AG04450 (cell line): ENCODE results near the gene AQP12A. TPM values are rescaled to one million over a fixed set of nuclear protein-coding genes. Genes with fewer than 3 reads are reported as not detected.

Source experiments
- CTCF ChIA-PET: fragments of 300-600, 350-600 bp; formaldehyde crosslinking; extraction: SDS; loops from one replicate; lab custom pipeline; 2022; ENCODE audit warnings: antibody characterized with exemption, inconsistent platforms; lab: Charles Lee
- POLR2A ChIA-PET: fragments of 350-600 bp; formaldehyde crosslinking; extraction: SDS; loops from one replicate; lab custom pipeline; 2021; ENCODE audit warnings: antibody characterized with exemption, inconsistent platforms; lab: Yijun Ruan, JAX
- DNase-seq: peaks from one replicate; pipeline ENCODE4 v3.0.0-alpha.2; 2011; ENCODE audit warnings: low read depth, low spot score
- H3K27ac ChIP-seq: one replicate; pipeline ENCODE4 v1.5.1; 2012; ENCODE audit warnings: low read depth, low read length, control low read depth
- H3K27me3 ChIP-seq: one replicate; pipeline ENCODE4 v1.6.0; 2012; ENCODE audit warnings: low read length; ENCODE audit not compliant: control insufficient read depth, insufficient read depth
- H3K4me3 ChIP-seq: 2 replicates; pipeline ENCODE4 v1.5.1; 2011; ENCODE audit warnings: mild to moderate bottlenecking, low read depth, low read length, control low read depth
- H3K9me3 ChIP-seq: 2 replicates; pipeline ENCODE4 v1.5.1; 2012; ENCODE audit warnings: low read length; ENCODE audit not compliant: control insufficient read depth, insufficient read depth
- polyA plus RNA-seq: library from polyadenylated mRNA; depleted of rRNA; stranded (reverse); fragments of >200 nt; gene quantifications from 2 replicates; pipeline ENCODE4 v1.2.3, GENCODE V29; 2011
- TF ChIP-seq, protein P1 (sequence below): IDR thresholded peaks from 2 replicates; pipeline ENCODE4 v1.5.1; 2011; ENCODE audit warnings: low read depth, low read length, control low read depth, inconsistent platforms

Gene AQP12A
- polyA plus RNA-seq, 1 experiment: not detected

GRCh38 chr2:240663546-240664190, 28.0 kb upstream of the AQP12A start:
- ChIA-PET CTCF (interaction anchor here (1.3 kb wide), 1 partner anchor 150 kb away, joined by 3 read pairs; no protein-coding TSS in a partner anchor), POLR2A (no interaction called here)
- Histone ChIP-seq H3K27ac (no peak overlapping the region), H3K9me3 (no peaks in the 10 kb centered on the region), H3K27me3 (no peaks in the 10 kb centered on the region), H3K4me3 (no peak overlapping the region)
- TF ChIP-seq, protein P1, sequence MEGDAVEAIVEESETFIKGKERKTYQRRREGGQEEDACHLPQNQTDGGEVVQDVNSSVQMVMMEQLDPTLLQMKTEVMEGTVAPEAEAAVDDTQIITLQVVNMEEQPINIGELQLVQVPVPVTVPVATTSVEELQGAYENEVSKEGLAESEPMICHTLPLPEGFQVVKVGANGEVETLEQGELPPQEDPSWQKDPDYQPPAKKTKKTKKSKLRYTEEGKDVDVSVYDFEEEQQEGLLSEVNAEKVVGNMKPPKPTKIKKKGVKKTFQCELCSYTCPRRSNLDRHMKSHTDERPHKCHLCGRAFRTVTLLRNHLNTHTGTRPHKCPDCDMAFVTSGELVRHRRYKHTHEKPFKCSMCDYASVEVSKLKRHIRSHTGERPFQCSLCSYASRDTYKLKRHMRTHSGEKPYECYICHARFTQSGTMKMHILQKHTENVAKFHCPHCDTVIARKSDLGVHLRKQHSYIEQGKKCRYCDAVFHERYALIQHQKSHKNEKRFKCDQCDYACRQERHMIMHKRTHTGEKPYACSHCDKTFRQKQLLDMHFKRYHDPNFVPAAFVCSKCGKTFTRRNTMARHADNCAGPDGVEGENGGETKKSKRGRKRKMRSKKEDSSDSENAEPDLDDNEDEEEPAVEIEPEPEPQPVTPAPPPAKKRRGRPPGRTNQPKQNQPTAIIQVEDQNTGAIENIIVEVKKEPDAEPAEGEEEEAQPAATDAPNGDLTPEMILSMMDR: no peak
- no peak for DNase-seq

DNA sequence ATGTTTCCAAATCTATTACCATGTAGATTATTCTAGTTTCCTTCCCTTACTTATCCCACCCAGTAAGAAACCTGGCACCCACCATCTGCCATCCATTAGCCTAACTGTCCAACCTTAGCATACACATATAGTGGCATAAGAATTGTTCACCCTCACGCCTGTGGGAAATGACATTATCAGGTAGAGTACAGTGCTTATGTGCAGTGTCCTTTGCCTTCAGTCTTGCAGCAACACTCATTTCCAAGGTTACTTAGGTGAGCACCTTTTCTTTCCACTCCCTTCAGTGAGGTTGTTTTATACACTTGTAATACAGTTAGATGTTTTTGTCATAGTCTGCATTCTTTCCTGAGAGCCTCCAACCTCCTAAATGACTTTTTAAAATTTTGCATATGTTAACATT, 27.0 kb upstream of the AQP12A start:
- no peaks in the 10 kb centered on the region for H3K27me3 ChIP-seq
- CTCF ChIA-PET: interaction anchor here (1.3 kb wide), 1 partner anchor 150 kb away, joined by 3 read pairs; no protein-coding TSS in a partner anchor

DNA sequence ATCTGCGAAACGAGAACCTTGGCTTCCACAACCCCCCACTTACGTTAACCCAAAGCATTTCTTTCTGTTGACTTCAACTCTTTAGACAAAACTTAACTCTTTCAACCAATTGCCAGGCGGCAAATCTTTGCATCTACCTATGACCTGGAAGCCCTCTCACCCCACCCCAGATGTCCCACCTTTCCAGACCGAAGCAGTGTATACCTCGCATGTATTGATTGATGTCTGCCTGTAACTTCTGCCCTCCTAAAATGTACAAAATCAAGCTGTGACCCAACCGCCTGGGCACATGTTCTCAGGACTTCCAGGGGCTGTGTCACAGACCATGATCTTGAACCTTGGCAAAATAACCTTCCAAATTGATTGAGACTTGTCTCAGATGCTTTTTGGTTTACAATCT, 21.3 kb upstream of the AQP12A start:
- Histone ChIP-seq H3K9me3 (no peaks in the 10 kb centered on the region; the same call in 1 of the 2 replicates), H3K4me3 (no peak overlapping the region), H3K27ac (no peak overlapping the region), H3K27me3 (peaks cover 22% of the 10 kb centered on the region)
- TF ChIP-seq, protein P1: no peak
- no peak for DNase-seq
- ChIA-PET CTCF (no interaction called here), POLR2A (no interaction called here)

More for the DNA sequence above, 27.0 kb upstream of the AQP12A start:
- no peak for DNase-seq
- POLR2A ChIA-PET: no interaction called here
- TF ChIP-seq, protein P1: no peak
- Histone ChIP-seq H3K4me3 (no peak overlapping the region), H3K9me3 (no peaks in the 10 kb centered on the region), H3K27ac (no peak overlapping the region)

DNA sequence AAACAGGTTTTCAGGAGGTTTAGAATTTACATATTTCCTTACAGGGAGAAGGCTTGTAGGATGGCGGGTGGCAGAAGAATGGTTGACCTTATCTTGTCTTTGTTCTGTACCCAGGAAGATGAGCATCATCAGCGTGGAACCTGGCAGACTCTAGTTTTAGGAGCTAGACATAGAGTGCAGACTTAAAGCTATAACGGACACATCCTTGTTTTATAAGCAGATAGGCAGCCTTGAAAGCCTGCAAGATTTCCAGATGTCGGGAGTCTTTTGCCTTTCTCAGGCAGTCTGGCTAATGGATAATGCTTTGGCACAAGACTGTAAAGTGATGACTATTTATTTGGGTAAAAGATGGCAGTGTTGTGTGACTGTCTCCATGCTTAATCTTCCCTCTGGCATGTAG, 20.7 kb upstream of the AQP12A start:
- peaks cover 22% of the 10 kb centered on the region for H3K27me3 ChIP-seq

DNA sequence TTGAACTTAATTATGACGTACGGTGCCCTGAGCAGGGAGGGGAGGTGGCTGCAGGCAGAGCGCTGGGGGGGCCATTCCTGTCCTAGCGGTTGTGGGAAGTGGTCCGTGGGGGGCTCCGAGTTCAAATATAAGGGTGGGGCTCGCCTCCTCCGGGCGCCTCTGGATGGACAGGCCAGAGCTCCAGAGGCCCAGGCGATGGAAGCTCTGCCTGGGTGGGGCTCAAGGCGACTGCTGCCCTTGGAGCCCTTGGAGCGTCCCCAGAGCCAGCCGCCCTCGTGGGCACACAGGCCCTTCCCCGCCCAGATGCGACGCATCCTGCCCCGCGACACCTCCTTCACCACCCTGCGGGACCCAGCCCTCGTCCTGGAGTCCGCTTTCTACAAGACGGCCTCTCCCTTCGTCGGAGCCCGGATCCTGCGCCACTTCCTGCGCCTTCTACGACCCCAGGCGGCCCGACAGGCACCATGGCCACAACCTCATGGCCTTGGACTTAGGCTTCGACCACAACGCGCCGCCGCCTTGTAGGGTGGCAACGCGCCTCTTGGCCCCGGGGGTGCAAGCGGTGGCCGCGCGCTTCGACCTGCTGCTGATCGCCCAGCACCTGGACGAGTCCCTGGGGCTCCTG, 19.5 kb upstream of the AQP12A start:
- no peak for DNase-seq
- POLR2A ChIA-PET: no interaction called here
- Histone ChIP-seq H3K27ac (no peak overlapping the region), H3K4me3 (no peak overlapping the region), H3K27me3 (peaks cover 22% of the 10 kb centered on the region), H3K9me3 (no peaks in the 10 kb centered on the region; the same call in 1 of the 2 replicates)
- CTCF ChIA-PET: no interaction called here
- TF ChIP-seq, protein P1: no peak

More for the DNA sequence above, 20.7 kb upstream of the AQP12A start:
- Histone ChIP-seq H3K27ac (no peak overlapping the region), H3K4me3 (no peak overlapping the region), H3K9me3 (no peaks in the 10 kb centered on the region; the same call in 1 of the 2 replicates)
- DNase-seq: no peak
- ChIA-PET CTCF (no interaction called here), POLR2A (no interaction called here)
- TF ChIP-seq, protein P1: no peak
